Osteoblast (primary cell): Measurements from ENCODE around the gene CAMK2A. TPM values are rescaled to one million over a fixed set of nuclear protein-coding genes. Genes with fewer than 3 reads are reported as not detected.

Experiments
- DNase-seq: peaks from one replicate; pipeline ENCODE4 v3.0.0; 2011; ENCODE audit warnings: low spot score, mixed read lengths; ENCODE audit not compliant: insufficient read length; ENCODE audit errors: missing footprints
- H2AFZ ChIP-seq: 2 replicates; pipeline ENCODE4 v1.6.0; 2011; ENCODE audit warnings: mild to moderate bottlenecking, low read length
- H3K27ac ChIP-seq: 2 replicates; pipeline ENCODE4 v1.5.1; 2011; ENCODE audit warnings: mild to moderate bottlenecking, low read depth, low read length, moderate library complexity
- H3K27me3 ChIP-seq: 2 replicates; pipeline ENCODE4 v1.6.0; 2012; ENCODE audit warnings: mild to moderate bottlenecking, control low read depth, inconsistent platforms, low read length, moderate library complexity; ENCODE audit not compliant: insufficient read depth
- H3K36me3 ChIP-seq: 2 replicates; pipeline ENCODE4 v1.5.1; 2011; ENCODE audit warnings: mild to moderate bottlenecking, low read length, control low read depth, moderate library complexity; ENCODE audit not compliant: insufficient read depth
- H3K4me1 ChIP-seq: 2 replicates; pipeline ENCODE4 v1.5.1; 2011; ENCODE audit warnings: mild to moderate bottlenecking, low read length, control low read depth, moderate library complexity; ENCODE audit not compliant: insufficient read depth
- H3K4me2 ChIP-seq: 2 replicates; pipeline ENCODE4 v1.6.0; 2011; ENCODE audit warnings: mild to moderate bottlenecking, low read length; ENCODE audit not compliant: insufficient read depth
- H3K4me3 ChIP-seq: fragments of 200-600 bp; sonication (generic); 3 replicates; pipeline ENCODE4 v1.5.1; 2012; ENCODE audit warnings: mild to moderate bottlenecking, low read length, inconsistent platforms; ENCODE audit not compliant: insufficient read depth
- H3K79me2 ChIP-seq: 2 replicates; pipeline ENCODE4 v1.6.0; 2012; ENCODE audit warnings: mild to moderate bottlenecking, low read length, control low read depth, inconsistent platforms; ENCODE audit not compliant: insufficient read depth
- H3K9me3 ChIP-seq: 2 replicates; pipeline ENCODE4 v1.5.1; 2011; ENCODE audit warnings: low read depth, low read length, control low read depth
- H4K20me1 ChIP-seq: 2 replicates; pipeline ENCODE4 v1.6.0; 2012; ENCODE audit warnings: mild to moderate bottlenecking, low read length, control low read depth; ENCODE audit not compliant: insufficient read depth
- CTCF ChIP-seq: IDR thresholded peaks from 2 replicates; pipeline ENCODE4 v1.5.1; 2011; ENCODE audit warnings: mild to moderate bottlenecking, low read depth, low read length, moderate library complexity; ENCODE audit errors: extremely low read depth
- total RNA-seq: library from RNA; depleted of rRNA; stranded (reverse); fragments of >200 nt; gene quantifications from 2 replicates; pipeline ENCODE4 v1.2.3, GENCODE V29; 2012

The CAMK2A gene
- total RNA-seq, 1 donor = 0.36 TPM

- DNase-seq = peak; percentile 90
- Histone ChIP-seq H4K20me1 (no peaks in the 10 kb centered on the region), H2AFZ (no peak overlapping the region)
Observed at GRCh38 chr5:150285114-150285513, 4.5 kb downstream of the CAMK2A start.

GRCh38 chr5:150284311-150284710, 5.3 kb downstream of the CAMK2A start:
- no peak overlapping the region for H3K4me2 ChIP-seq
- DNase-seq = no peak
- no peak overlapping the region for H2AFZ ChIP-seq
- no peaks in the 10 kb centered on the region for H3K9me3 ChIP-seq
- H4K20me1 ChIP-seq = no peaks in the 10 kb centered on the region
- H3K4me1 ChIP-seq = peaks cover 11% of the 10 kb centered on the region
- no peak overlapping the region for H3K4me3 ChIP-seq
- no peak for TF ChIP-seq CTCF
- H3K79me2 ChIP-seq = no peaks in the 10 kb centered on the region
- H3K27me3 ChIP-seq = no peaks in the 10 kb centered on the region
- H3K36me3 ChIP-seq = no peaks in the 10 kb centered on the region
- no peak overlapping the region for H3K27ac ChIP-seq

More at GRCh38 chr5:150285114-150285513, 4.5 kb downstream of the CAMK2A start:
- no peak overlapping the region for H3K4me3 ChIP-seq
- H3K79me2 ChIP-seq = no peaks in the 10 kb centered on the region
- no peak overlapping the region for H3K4me2 ChIP-seq
- no peaks in the 10 kb centered on the region for H3K36me3 ChIP-seq
- peaks cover 11% of the 10 kb centered on the region for H3K4me1 ChIP-seq
- H3K27me3 ChIP-seq = no peaks in the 10 kb centered on the region
- H3K9me3 ChIP-seq = no peaks in the 10 kb centered on the region
- H3K27ac ChIP-seq = no peak overlapping the region
- TF ChIP-seq CTCF = no peak

GRCh38 chr5:150283904-150284303, 5.7 kb downstream of the CAMK2A start:
- Histone ChIP-seq H3K4me2 (no peak overlapping the region), H3K27me3 (no peaks in the 10 kb centered on the region), H3K9me3 (no peaks in the 10 kb centered on the region), H2AFZ (no peak overlapping the region), H3K4me1 (peaks cover 15% of the 10 kb centered on the region), H3K36me3 (no peaks in the 10 kb centered on the region), H3K79me2 (no peaks in the 10 kb centered on the region), H4K20me1 (no peaks in the 10 kb centered on the region), H3K4me3 (no peak overlapping the region), H3K27ac (no peak overlapping the region)
- no peak for TF ChIP-seq CTCF
- DNase-seq = peak; percentile 58

GRCh38 chr5:150281987-150282386, 7.6 kb downstream of the CAMK2A start:
- Histone ChIP-seq H3K27ac (no peak overlapping the region), H3K36me3 (no peaks in the 10 kb centered on the region), H3K27me3 (no peaks in the 10 kb centered on the region), H3K4me2 (no peak overlapping the region), H3K9me3 (no peaks in the 10 kb centered on the region), H3K79me2 (no peaks in the 10 kb centered on the region), H4K20me1 (no peaks in the 10 kb centered on the region), H3K4me3 (no peak overlapping the region), H3K4me1 (peaks cover 26% of the 10 kb centered on the region), H2AFZ (no peak overlapping the region)
- no peak for TF ChIP-seq CTCF
- DNase-seq = no peak
